ENCODE measurements around the gene MAML3.

The MAML3 gene

GRCh38 chr4:139734875-139735380 lies 419.1 kb downstream of the MAML3 start:
- H3K4me2 ChIP-seq (ENCODE audit: low read length), result peak overlapping the region; percentile 5; the same call in 1 of the 2 replicates
- no peaks in the 10 kb centered on the region for H3K9me2 ChIP-seq (ENCODE audit: low read depth, low read length)
- no peak overlapping the region for H3K27ac ChIP-seq (ENCODE audit: low read depth, low read length, poor library complexity, severe bottlenecking)
- H3K79me2 ChIP-seq (ENCODE audit: insufficient read depth, low read length), result no peaks in the 10 kb centered on the region
- peak overlapping the region; percentile 4 for H3K4me3 ChIP-seq (ENCODE audit: low read depth, low read length, poor library complexity, severe bottlenecking)
- no peaks in the 10 kb centered on the region for H4K20me1 ChIP-seq (ENCODE audit: insufficient read depth, low read length)
- TF ChIP-seq, protein P1, sequence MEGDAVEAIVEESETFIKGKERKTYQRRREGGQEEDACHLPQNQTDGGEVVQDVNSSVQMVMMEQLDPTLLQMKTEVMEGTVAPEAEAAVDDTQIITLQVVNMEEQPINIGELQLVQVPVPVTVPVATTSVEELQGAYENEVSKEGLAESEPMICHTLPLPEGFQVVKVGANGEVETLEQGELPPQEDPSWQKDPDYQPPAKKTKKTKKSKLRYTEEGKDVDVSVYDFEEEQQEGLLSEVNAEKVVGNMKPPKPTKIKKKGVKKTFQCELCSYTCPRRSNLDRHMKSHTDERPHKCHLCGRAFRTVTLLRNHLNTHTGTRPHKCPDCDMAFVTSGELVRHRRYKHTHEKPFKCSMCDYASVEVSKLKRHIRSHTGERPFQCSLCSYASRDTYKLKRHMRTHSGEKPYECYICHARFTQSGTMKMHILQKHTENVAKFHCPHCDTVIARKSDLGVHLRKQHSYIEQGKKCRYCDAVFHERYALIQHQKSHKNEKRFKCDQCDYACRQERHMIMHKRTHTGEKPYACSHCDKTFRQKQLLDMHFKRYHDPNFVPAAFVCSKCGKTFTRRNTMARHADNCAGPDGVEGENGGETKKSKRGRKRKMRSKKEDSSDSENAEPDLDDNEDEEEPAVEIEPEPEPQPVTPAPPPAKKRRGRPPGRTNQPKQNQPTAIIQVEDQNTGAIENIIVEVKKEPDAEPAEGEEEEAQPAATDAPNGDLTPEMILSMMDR (IDR thresholded peaks at IDR 0.05; ENCODE audit: low read length), result peak; percentile 54
- no peak for TF ChIP-seq EZH2 (IDR thresholded peaks at IDR 0.05; ENCODE audit: borderline replicate concordance, low read length)
- H3F3A ChIP-seq (ENCODE audit: insufficient read depth, low read length), result no peaks in the 10 kb centered on the region
- H3K36me3 ChIP-seq (ENCODE audit: insufficient read depth, low read length), result no peaks in the 10 kb centered on the region
- H3K9me3 ChIP-seq (ENCODE audit: low read length), result no peaks in the 10 kb centered on the region
- H3K9ac ChIP-seq (ENCODE audit: low read length), result no peak overlapping the region
- H2AFZ ChIP-seq (ENCODE audit: low read length), result no peak overlapping the region
- H3K4me1 ChIP-seq (ENCODE audit: insufficient read depth, low read length, severe bottlenecking), result peaks cover 15% of the 10 kb centered on the region
- H3K27me3 ChIP-seq (ENCODE audit: insufficient read depth, low read length), result 0 out of 2 replicates have a peak, but pooled peaks cover 4% of the 10 kb centered on the region

GRCh38 chr4:139734201-139734874 lies 419.6 kb downstream of the MAML3 start:
- Histone ChIP-seq H3K27ac (ENCODE audit: low read depth, low read length, poor library complexity, severe bottlenecking) (no peak overlapping the region), H3K36me3 (ENCODE audit: insufficient read depth, low read length) (no peaks in the 10 kb centered on the region), H4K20me1 (ENCODE audit: insufficient read depth, low read length) (no peaks in the 10 kb centered on the region), H3K4me1 (ENCODE audit: insufficient read depth, low read length, severe bottlenecking) (peaks cover 15% of the 10 kb centered on the region), H3K27me3 (ENCODE audit: insufficient read depth, low read length) (0 out of 2 replicates have a peak, but pooled peaks cover 4% of the 10 kb centered on the region), H3K4me2 (ENCODE audit: low read length) (peak overlapping the region; percentile 5; the same call in 1 of the 2 replicates), H3F3A (ENCODE audit: insufficient read depth, low read length) (no peaks in the 10 kb centered on the region), H3K9ac (ENCODE audit: low read length) (no peak overlapping the region), H3K9me2 (ENCODE audit: low read depth, low read length) (no peaks in the 10 kb centered on the region), H3K9me3 (ENCODE audit: low read length) (no peaks in the 10 kb centered on the region), H2AFZ (ENCODE audit: low read length) (no peak overlapping the region), H3K4me3 (ENCODE audit: low read depth, low read length, poor library complexity, severe bottlenecking) (peak overlapping the region; percentile 4), H3K79me2 (ENCODE audit: insufficient read depth, low read length) (no peaks in the 10 kb centered on the region)
- no peak for TF ChIP-seq EZH2 (IDR thresholded peaks at IDR 0.05; ENCODE audit: borderline replicate concordance, low read length)
- TF ChIP-seq, protein P1 (IDR thresholded peaks at IDR 0.05; ENCODE audit: low read length), result no peak

DNA sequence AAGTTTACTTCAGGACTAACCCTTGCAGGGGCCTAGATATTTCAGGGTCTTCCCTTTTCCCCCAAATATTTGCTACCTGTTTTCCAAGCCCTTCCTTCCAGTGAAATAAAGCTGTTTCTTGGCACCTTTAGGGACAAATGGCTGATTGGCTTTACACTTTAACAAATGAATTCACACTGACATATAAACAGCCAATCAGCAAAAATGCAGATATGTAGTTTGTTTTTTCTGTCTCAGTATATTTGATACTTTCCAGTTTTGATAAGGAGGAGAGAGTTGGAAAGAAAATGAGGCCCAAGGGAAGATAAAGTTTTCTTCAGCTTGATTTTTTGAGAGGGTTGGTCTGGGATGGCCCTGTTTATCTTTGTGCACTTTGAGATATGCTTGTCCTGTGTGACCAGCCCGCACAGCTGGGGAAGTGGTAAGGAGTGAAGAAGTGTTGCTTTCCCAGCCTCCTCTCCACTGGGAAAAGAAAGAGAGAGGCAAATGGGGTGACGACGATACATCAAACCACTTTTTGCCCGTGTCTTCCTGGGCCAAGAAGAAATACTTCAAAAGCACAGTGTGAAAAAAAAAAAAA lies 420.9 kb downstream of the MAML3 start:
- Histone ChIP-seq H3K4me2 (ENCODE audit: low read length) (no peak overlapping the region), H3K4me3 (ENCODE audit: low read depth, low read length, poor library complexity, severe bottlenecking) (no peak overlapping the region), H3K27ac (ENCODE audit: low read depth, low read length, poor library complexity, severe bottlenecking) (no peak overlapping the region), H2AFZ (ENCODE audit: low read length) (no peak overlapping the region), H3K9ac (ENCODE audit: low read length) (no peak overlapping the region), H4K20me1 (ENCODE audit: insufficient read depth, low read length) (no peaks in the 10 kb centered on the region), H3K79me2 (ENCODE audit: insufficient read depth, low read length) (no peaks in the 10 kb centered on the region), H3K36me3 (ENCODE audit: insufficient read depth, low read length) (no peaks in the 10 kb centered on the region), H3K9me3 (ENCODE audit: low read length) (no peaks in the 10 kb centered on the region), H3K9me2 (ENCODE audit: low read depth, low read length) (no peaks in the 10 kb centered on the region), H3F3A (ENCODE audit: insufficient read depth, low read length) (no peaks in the 10 kb centered on the region), H3K4me1 (ENCODE audit: insufficient read depth, low read length, severe bottlenecking) (peaks cover 15% of the 10 kb centered on the region), H3K27me3 (ENCODE audit: insufficient read depth, low read length) (0 out of 2 replicates have a peak, but pooled peaks cover 4% of the 10 kb centered on the region)
- TF ChIP-seq, protein P1 (IDR thresholded peaks at IDR 0.05; ENCODE audit: low read length), result no peak
- TF ChIP-seq EZH2 (IDR thresholded peaks at IDR 0.05; ENCODE audit: borderline replicate concordance, low read length), result no peak
